ENCODE data around the gene TPD52L1. TPM values are rescaled to one million over a fixed set of nuclear protein-coding genes. Genes with fewer than 3 reads are reported as not detected.

The TPD52L1 gene
- total RNA-seq, 1 experiment from 2014 or later: 7.3 TPM

DNA sequence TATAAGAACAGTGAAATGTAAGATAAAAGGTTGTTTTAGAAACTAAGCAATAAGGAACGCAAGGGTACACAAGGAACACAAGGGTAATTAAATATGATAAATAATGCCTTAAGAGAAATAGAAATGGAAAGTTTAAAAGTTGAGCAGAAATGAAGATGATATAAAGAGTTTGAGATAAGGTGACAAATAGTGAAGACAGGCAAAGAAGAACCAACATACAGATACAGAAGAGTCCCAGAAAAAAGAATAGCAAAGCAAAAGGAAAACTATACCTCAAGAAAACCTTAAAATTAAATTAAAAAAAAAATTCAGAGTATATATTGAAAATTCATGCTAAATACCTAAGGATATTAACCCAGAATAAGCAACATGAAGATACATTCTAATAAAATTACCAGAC lies 131.8 kb downstream of the TPD52L1 start:
- H3K4me3 ChIP-seq (ENCODE audit: insufficient read depth, low read depth, low read length): no peak overlapping the region
- DNase-seq: no peak
- peaks cover 4% of the 10 kb centered on the region for H3K36me3 ChIP-seq (replicated peaks; ENCODE audit: control insufficient read depth, insufficient read depth, low read length)
- no peaks in the 10 kb centered on the region for H3K27me3 ChIP-seq (ENCODE audit: control insufficient read depth, insufficient read depth, low read length)

DNA sequence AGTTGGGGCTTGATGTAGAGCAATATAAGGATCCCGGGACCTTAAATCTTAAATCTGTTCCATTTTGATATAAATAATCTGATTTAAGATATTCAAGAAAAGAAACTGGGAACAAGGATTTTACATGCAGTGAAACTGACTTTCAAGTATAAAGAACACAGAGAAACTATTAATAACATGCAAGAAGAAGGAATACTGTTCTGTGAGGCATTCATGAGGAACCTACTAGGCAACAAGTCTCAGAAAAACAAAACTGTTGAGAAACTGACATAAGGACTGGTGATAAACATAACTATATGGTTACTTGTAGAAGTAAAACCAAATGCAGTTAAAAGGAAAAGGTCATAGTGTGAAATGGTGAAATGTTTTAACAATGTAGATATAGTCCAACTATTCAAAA lies 132.4 kb downstream of the TPD52L1 start:
- Histone ChIP-seq H3K27me3 (ENCODE audit: control insufficient read depth, insufficient read depth, low read length) (no peaks in the 10 kb centered on the region), H3K36me3 (replicated peaks; ENCODE audit: control insufficient read depth, insufficient read depth, low read length) (peaks cover 2% of the 10 kb centered on the region), H3K4me3 (ENCODE audit: insufficient read depth, low read depth, low read length) (no peak overlapping the region)
- DNase-seq: no peak

DNA sequence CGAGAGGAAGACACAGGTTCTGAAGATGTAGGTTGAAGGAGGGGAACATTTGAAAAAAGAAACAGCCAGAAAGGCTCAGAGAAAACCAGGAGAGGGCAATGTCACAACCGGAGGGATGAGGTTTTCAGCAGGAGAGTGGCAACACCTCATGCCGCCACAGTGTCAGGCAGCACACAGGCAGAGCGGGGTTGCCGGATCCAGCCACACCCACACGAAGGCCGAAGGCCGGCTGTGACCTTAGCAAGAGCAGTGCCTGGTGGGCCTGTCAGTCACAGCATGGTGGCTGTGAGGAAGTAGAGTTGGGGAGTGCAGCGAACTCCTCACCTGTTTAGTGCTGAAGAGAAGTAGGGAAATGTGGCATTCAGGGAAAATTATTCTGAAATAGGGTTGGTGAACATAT lies 134.1 kb downstream of the TPD52L1 start:
- no peaks in the 10 kb centered on the region for H3K27me3 ChIP-seq (ENCODE audit: control insufficient read depth, insufficient read depth, low read length)
- peak; percentile 44 for DNase-seq
- peaks cover 5% of the 10 kb centered on the region for H3K36me3 ChIP-seq (replicated peaks; ENCODE audit: control insufficient read depth, insufficient read depth, low read length)
- H3K4me3 ChIP-seq (ENCODE audit: insufficient read depth, low read depth, low read length): no peak overlapping the region

DNA sequence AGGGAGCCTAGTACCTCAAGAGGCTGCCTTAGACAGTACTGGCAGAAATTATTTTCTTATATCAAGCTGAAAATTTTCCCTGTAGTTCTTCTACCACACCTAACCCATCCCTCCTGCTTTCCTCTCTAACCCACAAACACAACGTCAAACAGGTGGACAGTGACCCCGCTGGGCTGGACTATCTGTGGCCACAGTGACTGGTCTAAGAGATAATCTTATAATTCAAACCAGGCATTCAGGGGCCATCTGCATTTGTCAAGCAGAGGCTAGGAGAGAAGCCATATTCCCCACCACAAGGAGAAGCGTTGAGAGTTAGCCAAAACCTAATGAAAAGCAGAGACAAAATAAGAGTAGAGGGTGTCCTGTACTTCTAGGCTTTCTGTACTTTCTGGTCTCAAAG lies 140.0 kb downstream of the TPD52L1 start:
- peaks cover 21% of the 10 kb centered on the region for H3K36me3 ChIP-seq (replicated peaks; ENCODE audit: control insufficient read depth, insufficient read depth, low read length)
- H3K27me3 ChIP-seq (ENCODE audit: control insufficient read depth, insufficient read depth, low read length): no peaks in the 10 kb centered on the region
- no peak overlapping the region for H3K4me3 ChIP-seq (ENCODE audit: insufficient read depth, low read depth, low read length)
- no peak for DNase-seq

DNA sequence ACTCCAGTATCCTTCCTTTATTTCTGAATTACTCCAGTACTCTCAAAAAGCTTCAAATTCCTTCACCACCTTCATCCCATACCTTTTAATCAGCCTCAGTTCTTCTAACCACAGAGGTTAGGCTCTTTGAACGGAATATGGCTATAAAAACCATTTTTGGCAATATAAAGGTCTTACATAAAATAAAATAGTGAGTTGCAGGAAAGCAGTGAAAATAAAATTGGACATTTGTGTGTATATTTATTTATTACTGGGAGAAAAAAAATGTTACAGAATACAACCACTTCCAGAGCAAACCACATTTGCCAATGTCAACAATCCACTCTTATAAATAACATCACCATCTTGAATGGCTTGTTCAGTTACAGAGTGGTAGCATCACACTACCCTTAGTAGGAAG lies 140.5 kb downstream of the TPD52L1 start:
- Histone ChIP-seq H3K36me3 (replicated peaks; ENCODE audit: control insufficient read depth, insufficient read depth, low read length) (peaks cover 22% of the 10 kb centered on the region), H3K27me3 (ENCODE audit: control insufficient read depth, insufficient read depth, low read length) (no peaks in the 10 kb centered on the region), H3K4me3 (ENCODE audit: insufficient read depth, low read depth, low read length) (no peak overlapping the region)
- DNase-seq: no peak

DNA sequence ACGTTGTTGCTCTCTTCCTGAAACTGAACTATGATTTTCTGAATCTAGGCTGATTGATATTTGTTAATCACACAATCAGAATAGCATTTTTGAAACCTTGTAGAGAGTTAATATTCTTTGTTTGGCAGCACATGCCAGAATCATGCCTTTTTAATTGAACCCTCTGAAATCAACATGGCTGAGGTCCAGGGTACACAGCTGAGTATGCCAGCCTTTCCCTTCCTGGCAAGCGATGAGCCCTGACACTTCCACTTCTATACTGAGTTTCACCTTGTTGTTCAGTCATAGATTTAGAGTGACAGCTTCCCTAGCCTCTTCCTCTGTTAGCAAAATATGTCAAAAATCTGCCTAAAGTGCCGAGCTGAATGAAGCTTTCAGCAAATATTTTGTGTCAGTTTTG lies 141.4 kb downstream of the TPD52L1 start:
- Histone ChIP-seq H3K4me3 (ENCODE audit: insufficient read depth, low read depth, low read length) (no peak overlapping the region), H3K36me3 (replicated peaks; ENCODE audit: control insufficient read depth, insufficient read depth, low read length) (peaks cover 25% of the 10 kb centered on the region), H3K27me3 (ENCODE audit: control insufficient read depth, insufficient read depth, low read length) (no peaks in the 10 kb centered on the region)

DNA sequence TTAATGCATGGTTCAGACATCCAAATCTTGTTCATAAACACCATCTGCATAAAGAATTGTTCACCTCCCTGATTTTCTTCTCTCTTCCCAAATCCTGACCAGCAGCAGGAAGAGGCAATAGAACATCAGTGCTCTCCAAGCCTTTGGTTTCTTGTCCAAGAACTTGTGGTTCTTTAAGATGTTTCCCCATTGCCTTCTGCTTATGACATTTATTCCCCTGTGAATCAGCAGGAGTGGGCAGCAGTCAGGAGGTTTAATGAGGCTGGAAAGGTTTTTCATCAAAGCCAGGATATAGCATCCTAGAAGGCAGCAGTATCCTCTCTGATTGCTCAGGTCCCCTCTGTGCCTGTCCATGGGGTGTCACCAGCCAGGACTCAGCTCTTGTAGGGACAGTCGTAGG lies 142.9 kb downstream of the TPD52L1 start:
- H3K4me3 ChIP-seq (ENCODE audit: insufficient read depth, low read depth, low read length): no peak overlapping the region
- DNase-seq: no peak
- H3K36me3 ChIP-seq (replicated peaks; ENCODE audit: control insufficient read depth, insufficient read depth, low read length): peaks cover 25% of the 10 kb centered on the region
- H3K27me3 ChIP-seq (ENCODE audit: control insufficient read depth, insufficient read depth, low read length): no peaks in the 10 kb centered on the region

More for the DNA sequence above, 141.4 kb downstream of the TPD52L1 start:
- no peak for DNase-seq

DNA sequence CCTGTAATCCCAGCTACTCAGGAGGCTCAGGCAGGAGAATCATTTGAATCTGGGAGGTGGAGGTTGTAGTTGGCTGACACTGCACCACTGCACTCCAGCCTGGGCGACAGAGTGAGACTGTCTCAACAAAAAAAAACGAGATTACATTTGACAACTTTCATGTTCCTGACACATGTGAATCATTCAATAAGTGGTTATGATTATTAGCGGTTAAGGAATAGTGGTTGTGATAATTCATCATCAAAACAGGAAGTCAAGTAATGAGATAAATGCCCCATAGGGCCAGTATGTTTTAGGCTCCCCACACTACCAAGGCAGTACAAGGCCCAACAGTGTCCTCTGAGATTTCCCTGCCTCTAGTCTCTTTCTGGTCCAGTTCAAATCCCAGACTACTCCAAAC lies 145.7 kb downstream of the TPD52L1 start:
- Histone ChIP-seq H3K27me3 (ENCODE audit: control insufficient read depth, insufficient read depth, low read length) (no peaks in the 10 kb centered on the region), H3K4me3 (ENCODE audit: insufficient read depth, low read depth, low read length) (no peak overlapping the region), H3K36me3 (replicated peaks; ENCODE audit: control insufficient read depth, insufficient read depth, low read length) (peaks cover 22% of the 10 kb centered on the region)
- DNase-seq: no peak

DNA sequence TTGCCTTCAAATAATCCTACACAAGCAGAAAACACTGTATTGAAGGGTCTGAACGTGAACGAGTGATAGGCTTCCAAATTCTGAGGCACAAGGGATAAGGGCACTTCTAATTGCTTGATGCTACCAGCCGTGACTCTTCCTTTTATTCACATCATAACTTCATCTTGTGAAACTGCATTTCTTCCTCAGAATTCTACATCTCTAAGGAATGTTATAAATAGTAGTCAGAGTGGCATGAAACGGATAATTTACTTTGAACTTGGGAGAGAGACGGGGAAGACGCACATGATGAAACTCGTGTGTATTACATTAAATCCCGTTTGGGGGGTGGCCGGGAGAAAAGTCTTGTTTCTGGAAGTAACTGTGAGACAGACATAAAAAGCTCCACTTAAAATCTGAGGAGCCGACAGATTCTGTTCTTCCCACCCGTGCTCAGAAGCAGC lies 147.4 kb downstream of the TPD52L1 start:
- Histone ChIP-seq H3K36me3 (replicated peaks; ENCODE audit: control insufficient read depth, insufficient read depth, low read length) (peaks cover 19% of the 10 kb centered on the region), H3K4me3 (ENCODE audit: insufficient read depth, low read depth, low read length) (peak overlapping the region; percentile 76), H3K27me3 (ENCODE audit: control insufficient read depth, insufficient read depth, low read length) (no peaks in the 10 kb centered on the region)
- DNase-seq: peak; percentile 26

DNA sequence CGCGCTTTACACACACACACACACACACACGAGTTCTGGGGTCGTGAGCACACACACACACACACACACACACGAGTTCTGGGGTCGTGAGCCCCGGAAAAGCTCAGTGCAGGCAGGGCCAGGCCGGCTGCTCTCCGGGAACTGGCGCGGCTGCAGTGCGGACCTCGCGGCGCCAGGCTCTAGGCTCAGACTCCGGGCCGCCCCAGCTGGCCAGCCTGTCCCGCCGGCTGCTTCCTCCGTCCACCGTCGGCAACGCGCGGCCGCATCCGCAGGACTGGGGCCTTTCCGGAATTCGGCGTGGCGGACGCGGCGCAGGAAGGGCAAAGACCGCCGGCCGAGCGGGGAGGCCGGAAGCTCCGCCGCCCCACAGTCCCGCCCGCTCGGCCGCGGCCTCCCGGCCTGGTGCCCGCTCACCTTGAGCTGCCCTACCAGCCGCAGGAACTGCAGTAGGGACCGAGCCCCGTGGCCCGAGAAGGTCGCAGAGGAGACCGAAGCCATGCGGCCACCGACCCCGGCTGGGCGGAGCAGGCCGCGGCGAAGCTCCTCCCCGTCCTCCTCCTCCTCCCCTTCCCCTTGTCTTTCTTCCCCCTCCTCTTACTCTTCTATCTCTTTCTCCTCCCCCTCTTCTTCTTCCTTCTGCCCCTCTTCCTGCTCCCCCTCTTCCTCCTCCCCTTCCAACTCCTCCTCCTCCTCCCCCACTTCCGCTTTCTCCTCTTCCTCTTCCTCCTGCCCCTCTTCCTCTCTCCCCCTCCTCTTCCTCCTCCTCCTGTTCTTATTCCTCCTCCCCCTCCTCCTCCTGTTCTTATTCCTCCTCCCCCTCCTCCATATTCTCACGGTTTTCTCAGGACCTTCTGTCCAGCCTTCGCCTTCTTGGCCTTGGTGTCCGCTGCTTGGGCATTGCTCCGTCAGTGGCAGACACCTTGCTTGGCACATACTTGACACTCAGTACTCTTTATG lies 148.1 kb downstream of the TPD52L1 start, which contains the start of gene HDDC2:
TSS of gene HDDC2 (minus strand) at position 533 of the 957 bp plus-strand sequence. CDS start at position 498, 35 bp downstream.
- peaks cover 14% of the 10 kb centered on the region for H3K36me3 ChIP-seq (replicated peaks; ENCODE audit: control insufficient read depth, insufficient read depth, low read length)
- peak; percentile 85 for DNase-seq

DNA sequence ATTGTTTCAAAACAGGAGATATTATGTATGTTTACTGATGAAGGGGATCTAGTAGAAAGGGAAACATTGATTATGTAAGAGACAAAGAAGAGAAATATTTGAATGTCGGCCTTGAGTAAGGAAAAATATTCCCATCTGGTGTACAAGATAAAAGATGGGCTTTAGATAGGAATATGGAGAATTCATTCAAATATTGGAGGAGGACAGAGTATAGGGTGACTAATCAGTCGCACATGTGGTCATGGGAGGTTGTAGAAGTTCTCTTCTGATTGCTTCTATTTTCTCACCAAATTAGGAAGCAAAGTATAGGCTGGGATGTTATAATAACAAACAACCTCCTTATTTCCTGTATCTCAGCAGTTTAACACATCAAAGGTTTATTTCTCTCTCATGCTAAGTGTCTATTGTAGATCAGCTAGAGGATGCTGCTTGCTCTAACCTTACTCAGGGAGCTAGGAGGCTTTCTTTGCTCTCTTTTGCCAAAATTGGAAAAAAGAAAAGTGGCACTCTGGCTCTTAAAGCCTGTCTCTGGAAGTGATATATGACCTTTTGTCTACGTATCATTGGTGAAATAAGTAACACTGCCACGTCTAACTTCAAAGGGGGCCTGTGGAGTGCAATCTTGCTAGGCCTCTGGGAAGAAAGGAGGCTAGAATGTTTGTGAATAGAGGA lies 149.4 kb downstream of the TPD52L1 start:
- no peak overlapping the region for H3K4me3 ChIP-seq (ENCODE audit: insufficient read depth, low read depth, low read length)
- peaks cover 8% of the 10 kb centered on the region for H3K36me3 ChIP-seq (replicated peaks; ENCODE audit: control insufficient read depth, insufficient read depth, low read length)
- no peaks in the 10 kb centered on the region for H3K27me3 ChIP-seq (ENCODE audit: control insufficient read depth, insufficient read depth, low read length)
- DNase-seq: no peak

More for the DNA sequence above, 148.1 kb downstream of the TPD52L1 start, which contains the start of gene HDDC2:
- H3K4me3 ChIP-seq (ENCODE audit: insufficient read depth, low read depth, low read length): peak within 1 kb of the TSS; percentile 76
- no peaks in the 10 kb centered on the region for H3K27me3 ChIP-seq (ENCODE audit: control insufficient read depth, insufficient read depth, low read length)

DNA sequence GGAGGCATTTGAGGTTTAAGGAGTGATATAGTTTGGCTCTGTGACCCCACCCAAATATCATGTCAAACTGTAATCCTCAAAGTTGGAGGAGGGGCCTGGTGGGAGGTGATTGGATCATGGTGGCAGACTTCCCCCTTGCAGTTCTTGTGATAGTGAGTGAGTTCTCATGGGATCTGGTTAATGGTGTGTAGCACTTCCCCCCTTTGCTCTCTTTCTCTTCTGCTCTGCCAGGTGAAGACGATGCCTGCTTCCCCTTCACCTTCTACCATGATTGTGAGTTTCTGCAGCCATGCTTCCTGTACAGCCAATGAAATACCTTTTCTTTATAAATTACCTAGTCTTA lies 149.9 kb downstream of the TPD52L1 start:
- no peak for DNase-seq
- Histone ChIP-seq H3K36me3 (replicated peaks; ENCODE audit: control insufficient read depth, insufficient read depth, low read length) (peaks cover 7% of the 10 kb centered on the region), H3K4me3 (ENCODE audit: insufficient read depth, low read depth, low read length) (no peak overlapping the region), H3K27me3 (ENCODE audit: control insufficient read depth, insufficient read depth, low read length) (no peaks in the 10 kb centered on the region)

DNA sequence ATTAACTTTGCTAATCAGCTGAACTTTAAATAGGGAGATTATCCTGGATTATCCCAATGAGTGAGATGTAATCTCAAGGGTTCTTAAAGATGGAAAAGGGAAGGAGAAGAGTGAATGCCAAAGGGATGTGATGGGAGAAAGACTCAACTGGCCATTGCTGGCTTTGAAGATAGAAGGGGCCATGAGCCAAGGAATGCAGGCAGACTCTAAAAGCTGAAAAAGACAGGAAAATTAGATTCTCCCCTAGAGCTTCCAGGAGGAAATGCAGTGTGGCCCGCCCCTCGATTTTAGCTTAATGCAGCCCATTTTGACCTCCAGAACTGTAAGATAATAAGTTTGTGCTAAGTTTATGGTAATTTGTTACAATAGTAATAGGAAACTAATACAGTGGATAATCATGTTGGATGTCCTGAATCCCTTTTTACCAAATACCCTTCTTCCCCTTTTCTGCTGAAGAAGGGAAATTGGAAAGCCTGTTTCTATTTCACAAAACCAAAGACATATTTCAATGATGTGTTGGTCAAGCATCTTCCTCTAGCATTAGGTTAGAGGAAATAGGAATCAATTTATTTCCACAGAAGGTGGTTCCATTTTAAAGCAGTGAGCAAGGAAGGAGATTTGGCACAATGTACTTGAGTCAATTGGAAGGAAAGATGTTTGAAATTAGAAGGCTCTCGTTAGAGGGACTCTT lies 151.5 kb downstream of the TPD52L1 start:
- Histone ChIP-seq H3K27me3 (ENCODE audit: control insufficient read depth, insufficient read depth, low read length) (no peaks in the 10 kb centered on the region), H3K36me3 (replicated peaks; ENCODE audit: control insufficient read depth, insufficient read depth, low read length) (no peaks in the 10 kb centered on the region), H3K4me3 (ENCODE audit: insufficient read depth, low read depth, low read length) (no peak overlapping the region)
- DNase-seq: no peak

DNA sequence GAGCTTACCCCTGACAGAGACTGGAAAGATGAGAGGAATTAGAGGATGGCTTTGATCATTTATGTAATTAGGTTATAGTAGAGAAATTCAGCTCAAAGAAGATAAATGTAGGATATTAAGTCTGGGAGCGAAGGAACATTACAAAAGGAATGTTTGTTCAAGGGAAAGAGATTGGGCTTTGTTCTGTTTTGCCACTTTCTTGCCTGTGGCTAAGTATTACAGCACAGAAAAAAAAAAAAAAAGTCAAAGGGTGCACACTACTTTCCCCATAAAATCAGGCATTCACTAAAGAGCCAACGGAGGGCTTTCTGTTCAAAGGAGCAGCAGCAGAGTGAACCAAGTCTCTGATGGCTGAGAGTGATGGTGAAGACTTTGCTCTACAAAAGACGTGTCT lies 153.2 kb downstream of the TPD52L1 start:
- no peaks in the 10 kb centered on the region for H3K27me3 ChIP-seq (ENCODE audit: control insufficient read depth, insufficient read depth, low read length)
- no peak for DNase-seq
- no peaks in the 10 kb centered on the region for H3K36me3 ChIP-seq (replicated peaks; ENCODE audit: control insufficient read depth, insufficient read depth, low read length)
- H3K4me3 ChIP-seq (ENCODE audit: insufficient read depth, low read depth, low read length): no peak overlapping the region

Measured in H7 (cell line).